PC-3 (cell line): Measurements from ENCODE around the gene NACC2.

Experiments
- EZH2 ChIP-seq: fragments of 300-600 bp; sonication (generic); IDR thresholded peaks from one replicate; pipeline ENCODE4 v1.6.1; 2017; ENCODE audit warnings: antibody characterized with exemption, mild to moderate bottlenecking, low read length; ENCODE audit not compliant: unreplicated experiment
- EZH2phosphoT487 ChIP-seq: fragments of 300-600 bp; sonication (generic); IDR thresholded peaks from 2 replicates; pipeline ENCODE4 v1.6.1; 2018; ENCODE audit warnings: mild to moderate bottlenecking, antibody characterized with exemption, low read length, borderline replicate concordance
- TF ChIP-seq, protein P1 (sequence below): fragments of 300-600 bp; sonication (generic); conservative IDR thresholded peaks from 2 replicates; pipeline ENCODE4 v1.5.1; 2017; ENCODE audit warnings: antibody characterized with exemption, low read depth, mild to moderate bottlenecking, low read length

DNA sequence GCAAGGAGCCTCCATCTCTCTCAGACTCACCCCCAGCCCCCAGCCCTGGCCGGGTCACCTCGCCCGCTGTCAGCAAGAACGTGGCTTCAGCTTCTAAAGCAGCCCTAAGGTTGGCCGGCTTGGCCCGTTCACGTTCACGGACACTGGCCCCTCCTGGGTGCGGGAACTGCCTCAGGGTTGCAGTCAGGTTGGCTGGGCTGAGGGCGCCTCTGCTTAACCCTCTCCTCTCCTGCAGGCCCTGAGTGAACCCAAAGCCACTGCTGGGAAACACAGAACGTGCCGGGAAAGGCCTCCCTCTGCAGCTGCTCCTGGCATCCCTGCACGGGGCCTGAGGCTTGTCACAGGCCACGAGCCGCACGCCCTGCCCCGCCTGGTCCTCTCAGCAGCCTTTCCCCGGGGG is 93.9 kb downstream of the NACC2 start:
- TF ChIP-seq, protein P1, sequence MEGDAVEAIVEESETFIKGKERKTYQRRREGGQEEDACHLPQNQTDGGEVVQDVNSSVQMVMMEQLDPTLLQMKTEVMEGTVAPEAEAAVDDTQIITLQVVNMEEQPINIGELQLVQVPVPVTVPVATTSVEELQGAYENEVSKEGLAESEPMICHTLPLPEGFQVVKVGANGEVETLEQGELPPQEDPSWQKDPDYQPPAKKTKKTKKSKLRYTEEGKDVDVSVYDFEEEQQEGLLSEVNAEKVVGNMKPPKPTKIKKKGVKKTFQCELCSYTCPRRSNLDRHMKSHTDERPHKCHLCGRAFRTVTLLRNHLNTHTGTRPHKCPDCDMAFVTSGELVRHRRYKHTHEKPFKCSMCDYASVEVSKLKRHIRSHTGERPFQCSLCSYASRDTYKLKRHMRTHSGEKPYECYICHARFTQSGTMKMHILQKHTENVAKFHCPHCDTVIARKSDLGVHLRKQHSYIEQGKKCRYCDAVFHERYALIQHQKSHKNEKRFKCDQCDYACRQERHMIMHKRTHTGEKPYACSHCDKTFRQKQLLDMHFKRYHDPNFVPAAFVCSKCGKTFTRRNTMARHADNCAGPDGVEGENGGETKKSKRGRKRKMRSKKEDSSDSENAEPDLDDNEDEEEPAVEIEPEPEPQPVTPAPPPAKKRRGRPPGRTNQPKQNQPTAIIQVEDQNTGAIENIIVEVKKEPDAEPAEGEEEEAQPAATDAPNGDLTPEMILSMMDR, result no peak
- TF ChIP-seq EZH2 (no peak), EZH2phosphoT487 (no peak)
